Stimulated activated CD4-positive, alpha-beta T cell treated with anti-CD3 and anti-CD28 coated beads, Interleukin-15, amount 100 ng/mL, for 24 hours (primary cell): Measurements from ENCODE around the gene LAMA4.
A peak's percentile ranks its signal among the peaks of the same experiment; 100 is the strongest.
"Not testable (repeated sequence)": the region's sequence is repeated elsewhere in the genome, so short reads cannot be mapped to it uniquely, and the experiment has no call there.

Experiments used
- DNase-seq: peaks from one replicate; pipeline ENCODE4 v3.0.0-alpha.2; 2020

The LAMA4 gene

GRCh38 chr6:112141707-112142106 is 112.7 kb downstream of the LAMA4 start:
- DNase-seq, result no peak

DNA sequence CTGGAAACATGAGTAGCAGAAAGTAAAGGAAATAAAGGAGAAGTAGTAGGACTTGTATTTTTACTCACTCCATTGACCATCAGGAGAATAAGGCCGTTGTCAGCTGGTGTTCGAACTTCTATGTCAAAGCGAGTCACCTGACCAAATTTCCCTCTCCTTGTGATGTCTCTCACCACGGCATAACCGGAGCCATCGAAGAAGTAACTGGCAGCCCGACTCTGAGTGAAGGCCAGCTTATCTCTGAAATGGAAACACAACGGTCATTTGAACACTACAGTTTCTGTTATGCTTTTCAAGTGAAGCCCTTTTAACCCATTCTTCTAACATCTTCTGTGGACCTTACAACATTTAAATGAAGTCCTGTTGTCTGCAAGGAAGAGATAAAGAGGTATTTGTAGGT is 115.3 kb downstream of the LAMA4 start:
- DNase-seq, result no peak

GRCh38 chr6:112130878-112131277 is 123.5 kb downstream of the LAMA4 start:
- no peak for DNase-seq

DNA sequence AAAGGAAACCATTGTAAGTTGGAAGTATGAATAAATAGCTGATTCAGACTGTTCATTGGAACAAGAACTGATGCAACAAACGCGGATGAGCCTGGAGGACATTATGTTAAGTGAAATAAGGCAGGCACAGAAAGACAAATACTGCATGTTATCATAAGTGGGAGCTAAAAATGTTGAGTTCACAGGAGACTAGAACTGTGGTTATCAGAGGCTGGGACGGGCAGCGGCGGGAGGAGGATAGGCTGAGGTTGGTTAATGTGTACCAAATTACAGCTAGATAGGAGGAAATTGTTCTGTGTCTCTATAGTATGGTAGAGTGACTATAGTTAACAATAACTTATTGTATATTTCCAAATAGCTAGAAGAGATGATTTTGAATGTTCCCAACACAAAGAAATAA is 126.2 kb downstream of the LAMA4 start:
- no peak for DNase-seq

DNA sequence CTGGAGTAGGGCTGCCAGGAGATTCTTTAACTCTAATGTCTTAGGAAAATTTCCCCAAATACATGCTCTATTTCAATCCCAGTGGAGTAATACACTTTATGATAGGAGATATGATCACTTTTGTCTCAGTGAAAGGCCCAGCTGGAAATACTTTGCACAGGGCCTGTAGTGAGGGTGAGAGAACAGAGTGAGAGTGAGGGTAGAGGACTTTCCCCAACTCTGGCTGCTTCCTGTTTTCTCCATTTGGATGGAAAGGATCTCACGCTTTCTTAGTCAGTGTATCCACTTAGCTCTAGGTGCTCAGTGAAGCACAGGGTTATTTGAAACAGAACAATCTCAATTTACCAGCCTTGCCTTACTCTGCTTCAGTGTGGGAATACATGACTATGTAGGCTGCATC is 130.4 kb downstream of the LAMA4 start:
- no peak for DNase-seq

- no peak for DNase-seq
Measured at GRCh38 chr6:112122756-112123155, 131.6 kb downstream of the LAMA4 start.

DNA sequence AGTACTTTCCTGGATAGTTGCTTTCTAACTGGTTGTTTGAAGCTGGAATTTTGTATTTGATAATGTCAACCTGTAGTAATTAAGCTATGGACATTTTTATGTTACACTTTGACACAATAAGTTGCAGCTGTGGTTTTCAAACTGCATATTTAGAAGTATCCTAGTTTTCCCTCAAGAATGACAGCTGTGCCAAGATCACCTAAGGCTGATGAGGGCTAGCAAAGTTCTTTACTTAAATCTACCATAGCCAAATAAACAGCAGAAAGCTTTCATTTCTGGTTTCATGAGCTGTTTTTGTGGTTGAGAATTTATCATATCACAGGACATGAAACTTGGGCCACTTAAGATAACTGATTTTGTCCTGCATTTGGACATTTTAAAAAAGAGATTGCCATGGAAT is 136.3 kb downstream of the LAMA4 start:
- DNase-seq, result no peak

DNA sequence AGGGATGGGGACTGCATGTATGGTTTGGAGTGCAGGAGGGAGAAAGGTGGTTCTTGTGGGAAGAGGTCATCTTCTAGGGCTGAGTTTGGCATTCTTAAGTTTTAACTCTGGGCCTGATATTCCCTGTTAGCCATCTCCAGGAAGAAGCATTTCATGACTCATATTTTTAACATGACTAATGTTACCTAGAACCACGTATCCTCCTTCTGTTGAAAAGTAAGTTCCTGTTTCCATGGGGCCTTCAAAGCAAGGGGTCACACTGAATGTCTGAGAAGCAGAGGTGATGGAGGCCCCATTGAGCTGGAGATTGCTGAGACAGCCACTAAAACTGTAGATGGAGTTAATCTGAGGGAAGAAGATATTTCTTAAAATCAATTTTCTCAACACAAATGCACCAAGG is 136.8 kb downstream of the LAMA4 start:
- peak; percentile 5 for DNase-seq

DNA sequence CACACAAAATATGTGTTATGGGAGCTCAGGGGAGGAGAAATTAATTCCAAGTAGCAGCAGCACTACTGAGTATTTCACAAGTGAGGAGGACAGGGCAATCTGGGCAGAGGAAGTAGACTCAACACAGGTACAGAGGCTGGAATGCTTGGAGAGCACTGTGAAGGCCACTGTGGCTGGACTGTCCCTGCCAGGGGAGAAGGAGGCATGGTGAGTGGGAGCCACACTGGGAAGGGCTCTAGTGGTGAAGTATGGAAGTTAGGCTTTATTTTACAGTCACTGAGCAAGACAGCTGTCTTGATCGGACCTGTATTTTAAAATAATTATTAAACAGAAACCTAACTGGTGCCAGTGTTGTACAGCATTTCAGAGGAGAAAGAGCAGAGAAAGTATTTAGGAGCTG is 138.1 kb downstream of the LAMA4 start:
- DNase-seq, result no peak

DNA sequence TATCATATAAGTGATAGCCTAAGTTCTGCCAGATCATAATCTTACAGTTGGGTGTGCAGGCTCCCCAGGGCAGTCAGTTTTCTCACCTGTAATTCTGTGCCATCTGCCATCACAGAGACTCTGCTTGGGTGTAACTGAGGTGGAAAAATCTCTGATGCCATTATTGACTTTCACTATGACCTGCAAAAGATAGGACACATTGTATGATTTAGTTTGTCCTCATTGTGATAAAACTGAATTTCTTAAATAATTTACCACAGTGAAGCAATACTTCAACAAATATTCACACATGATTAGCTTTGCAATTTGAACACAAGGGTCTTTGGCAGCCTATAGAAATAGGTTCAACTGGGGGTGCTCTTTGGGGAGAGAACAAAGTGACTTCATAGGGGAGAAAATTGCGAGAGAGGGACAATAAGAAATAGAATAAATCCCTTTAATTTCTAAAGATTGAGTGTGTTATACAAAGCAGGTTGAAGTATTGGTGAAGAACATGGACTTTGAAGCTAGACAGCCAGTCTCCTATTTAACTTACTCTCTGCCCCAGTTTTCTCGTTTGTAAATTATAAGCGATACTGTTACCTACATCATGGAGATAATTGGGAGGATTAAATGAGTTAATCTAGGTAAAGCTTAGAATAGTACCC is 139.7 kb downstream of the LAMA4 start:
- DNase-seq, result no peak

DNA sequence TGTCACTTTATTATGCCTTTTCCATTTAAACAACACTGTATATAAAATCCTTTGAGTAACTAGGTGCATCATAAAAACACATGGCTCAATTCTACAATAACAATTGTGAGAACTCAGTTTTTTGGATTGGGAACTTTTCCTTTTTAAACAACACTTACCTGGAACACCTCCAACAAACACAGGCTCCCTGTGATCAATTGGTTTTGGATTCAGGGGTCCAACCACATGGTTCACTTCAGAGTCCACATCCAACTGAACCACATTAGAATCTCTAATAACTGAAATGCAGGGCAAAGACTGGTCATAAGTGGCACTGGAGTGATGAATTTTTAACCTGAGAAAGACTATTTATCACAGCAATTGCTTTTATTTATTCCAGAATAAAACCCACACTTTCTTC is 140.4 kb downstream of the LAMA4 start:
- DNase-seq, result no peak

DNA sequence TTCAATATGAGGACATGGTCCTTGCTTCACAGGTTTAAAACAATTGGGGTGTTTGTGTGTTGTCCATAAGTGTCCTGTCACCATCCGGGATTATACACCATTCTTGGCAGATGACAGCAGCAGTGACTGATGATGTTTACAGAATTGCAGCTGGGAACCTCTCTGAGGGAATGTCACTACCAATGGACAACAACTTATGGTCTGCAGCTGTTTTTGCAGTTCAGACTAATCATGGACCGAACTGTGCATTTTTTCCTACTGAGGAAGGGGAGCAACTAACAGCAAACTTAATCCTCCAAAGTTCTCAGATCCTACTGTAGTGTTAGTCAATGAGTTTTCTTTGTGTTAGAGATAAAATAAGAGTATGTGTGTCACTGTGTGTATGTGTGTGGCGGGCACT is 140.9 kb downstream of the LAMA4 start:
- no peak for DNase-seq

DNA sequence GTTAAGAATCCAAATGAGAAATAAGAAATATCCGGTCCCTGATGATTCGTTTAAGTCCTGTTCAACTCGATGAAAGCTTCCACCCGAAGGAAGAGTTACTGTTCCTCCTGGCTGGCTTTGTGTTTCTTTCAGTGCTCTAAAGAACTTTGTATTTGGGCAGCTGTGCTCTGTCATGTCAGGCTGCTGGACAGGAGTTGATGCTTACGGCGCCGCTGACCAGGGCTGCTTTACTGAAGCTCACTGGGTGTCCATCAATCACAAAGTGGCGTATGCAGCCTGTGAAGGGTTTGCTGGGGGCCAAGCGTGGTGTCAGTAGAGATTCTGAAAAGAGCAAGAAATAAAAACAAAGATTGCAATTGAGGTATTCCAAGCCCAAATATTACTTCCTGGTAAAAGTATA is 145.1 kb downstream of the LAMA4 start:
- DNase-seq, result no peak

GRCh38 chr6:112106562-112106961 is 147.8 kb downstream of the LAMA4 start:
- DNase-seq, result no peak

GRCh38 chr6:112106026-112106425 is 148.3 kb downstream of the LAMA4 start:
- not testable (repeated sequence) for DNase-seq

DNA sequence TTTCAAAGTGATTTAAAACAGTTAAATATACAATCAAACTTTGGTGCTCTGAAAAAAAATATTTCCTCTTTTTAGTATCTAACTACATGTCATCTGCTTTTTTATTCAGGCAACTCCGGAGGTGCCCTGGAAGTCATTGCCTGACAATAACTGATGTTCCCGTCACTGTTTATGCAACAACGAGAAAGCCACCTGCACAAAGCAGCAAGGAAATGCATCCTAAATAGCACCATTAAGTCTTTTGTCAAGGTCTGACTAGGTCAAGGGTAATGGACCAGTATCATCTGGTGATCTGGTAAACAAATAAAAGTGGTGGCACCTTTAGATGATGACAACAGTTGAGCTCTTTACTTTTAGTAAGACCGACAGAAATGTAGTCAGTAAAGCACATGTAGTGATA is 153.8 kb downstream of the LAMA4 start:
- DNase-seq, result no peak

GRCh38 chr6:112096901-112097300 is 157.5 kb downstream of the LAMA4 start:
- no peak for DNase-seq

GRCh38 chr6:112087916-112088315 is 166.5 kb downstream of the LAMA4 start:
- no peak for DNase-seq

DNA sequence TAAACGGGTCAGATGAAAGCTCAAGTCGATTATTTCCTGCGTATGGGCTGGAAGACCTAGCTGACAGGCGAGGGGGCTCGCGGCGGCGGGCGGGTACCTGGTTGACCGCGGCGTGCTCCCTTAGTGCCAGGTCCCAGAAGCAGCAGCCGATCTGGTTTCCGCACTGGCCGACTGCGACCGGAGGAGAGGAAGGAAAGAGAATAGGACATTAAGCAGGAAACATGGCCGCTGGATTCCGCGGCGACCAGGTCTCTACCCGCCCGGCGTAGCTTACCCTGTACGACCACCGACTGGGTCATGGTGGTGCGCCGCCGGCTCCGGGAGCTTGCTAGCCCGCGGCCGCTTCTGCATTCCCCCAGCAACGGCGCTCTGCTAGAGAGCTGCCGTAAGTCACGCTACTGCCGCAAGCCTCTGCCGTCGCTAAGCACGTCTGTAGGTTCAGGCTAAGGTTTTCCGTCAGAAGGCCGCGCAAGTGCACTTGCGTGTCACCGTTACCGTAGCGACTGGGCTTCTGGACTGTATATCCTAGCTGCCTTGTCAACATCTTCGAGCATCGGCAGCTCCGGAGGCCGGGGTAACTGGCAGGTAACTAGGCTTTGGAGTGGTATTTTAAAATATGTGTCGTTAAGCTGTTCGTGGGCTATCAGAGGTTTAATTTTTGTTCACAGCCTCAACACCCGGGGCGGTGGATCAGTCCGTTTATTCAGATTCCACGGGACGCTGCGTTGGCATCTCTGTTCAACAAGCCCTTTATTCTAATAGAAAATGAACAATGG is 167.0 kb downstream of the LAMA4 start, which contains the start of the genes FAM229B and TUBE1:
TSS of gene FAM229B (plus strand) at position 456 of the 776 bp plus-strand sequence. CDS start 11,693 bp downstream, outside the sequence.
TSS of gene TUBE1 (minus strand) at position 347 of the 776 bp plus-strand sequence. CDS start at position 299, 48 bp downstream.
- peak; percentile 93 for DNase-seq

DNA sequence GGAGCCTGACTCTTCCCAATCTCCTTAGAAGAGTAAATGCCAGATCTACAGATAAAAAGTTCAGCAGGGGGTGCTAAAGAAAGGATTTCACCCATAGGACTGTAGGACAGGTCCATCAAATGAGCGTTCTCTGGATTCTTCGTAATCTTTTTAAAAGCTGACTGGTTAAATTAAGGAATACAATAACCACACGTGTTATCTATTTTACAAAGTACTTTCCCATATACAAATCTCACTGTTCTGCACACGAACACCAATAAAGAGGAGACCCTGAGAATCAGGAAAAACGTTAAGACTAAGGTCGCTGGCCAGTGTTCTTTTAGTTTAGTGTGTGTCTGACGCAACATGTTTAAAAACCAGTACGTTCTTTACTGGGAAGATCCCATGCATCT is 167.6 kb downstream of the LAMA4 start:
- DNase-seq, result no peak

DNA sequence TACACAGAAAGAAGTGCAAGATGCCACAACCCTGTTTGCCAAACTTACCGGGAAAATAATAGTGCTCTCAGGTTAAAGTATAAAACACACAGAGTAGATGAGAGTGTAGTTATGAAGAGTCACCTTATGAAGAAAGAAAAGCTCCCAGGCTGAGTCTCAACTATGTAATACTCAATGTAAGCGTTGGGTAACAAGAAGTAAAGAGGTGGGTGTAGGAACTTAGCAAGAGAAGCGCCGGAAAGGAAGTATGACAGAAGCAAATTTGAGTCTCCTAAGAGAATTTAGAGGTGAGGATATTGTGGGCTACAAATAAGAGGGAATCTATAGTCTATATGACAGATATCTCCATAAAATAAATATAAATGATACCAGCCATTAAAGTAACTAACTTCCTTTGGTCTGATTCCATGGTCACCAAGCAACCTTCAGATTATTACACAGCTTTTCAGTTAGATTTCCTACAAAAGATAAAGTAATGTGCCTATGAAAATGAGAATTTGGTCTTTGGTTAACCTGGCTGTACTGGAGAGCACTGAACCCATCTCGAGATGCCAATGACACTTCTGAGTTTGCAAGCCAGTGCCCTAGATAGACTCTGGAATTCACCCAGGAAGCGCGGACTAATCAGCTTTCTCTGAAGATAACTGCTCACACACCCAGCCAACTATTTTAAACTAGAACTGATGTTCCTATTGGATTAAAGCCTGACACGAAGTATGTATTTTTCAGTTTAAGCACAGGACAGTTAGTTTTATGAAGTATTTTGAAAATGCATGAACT is 168.9 kb downstream of the LAMA4 start:
- no peak for DNase-seq

DNA sequence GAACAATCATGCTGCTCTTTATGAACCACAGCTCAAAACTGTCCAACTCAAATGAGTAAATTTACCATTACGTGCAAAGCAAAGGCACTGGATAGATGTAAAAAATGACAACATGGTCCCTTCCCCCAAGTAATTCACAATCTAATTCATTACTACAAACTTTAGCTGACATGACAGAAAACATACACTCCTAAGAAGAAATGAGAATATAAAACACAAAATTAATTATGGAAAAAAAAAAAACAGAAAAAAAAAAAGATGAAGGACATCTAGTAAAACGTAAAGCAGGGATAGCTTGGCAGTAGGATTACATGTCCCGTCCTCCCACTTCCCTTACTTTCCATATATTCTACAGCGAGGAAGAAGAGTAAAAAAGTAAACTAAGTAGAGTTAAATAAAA is 172.8 kb downstream of the LAMA4 start:
- DNase-seq, result no peak

DNA sequence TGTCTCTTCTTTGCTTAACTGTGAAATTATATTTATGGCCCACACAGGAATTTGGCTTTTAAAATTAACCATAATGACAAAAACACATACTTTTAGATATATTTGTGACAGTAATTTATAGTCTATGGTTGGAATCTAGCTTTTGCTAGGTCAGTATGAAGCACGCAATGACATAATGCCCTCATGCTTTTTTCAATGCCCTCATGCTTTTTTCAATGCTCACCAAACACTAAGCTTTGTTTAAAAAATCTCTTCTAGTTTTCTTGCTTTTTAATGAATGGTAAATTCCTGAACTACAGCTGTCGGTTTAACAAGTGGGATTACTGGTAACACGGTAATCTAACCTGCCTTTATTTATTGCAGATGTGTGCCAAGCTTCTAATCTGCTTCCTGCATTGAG is 187.8 kb downstream of the LAMA4 start:
- no peak for DNase-seq
